Keratinocyte (primary cell): ENCODE results near the gene HCN3.

Source experiments
- CTCF ChIP-seq, 3 experiments: IDR thresholded peaks in 1 of 3; conservative IDR thresholded peaks in 1 of 3; optimal IDR thresholded peaks in 1 of 3; 2 replicates in 2 of 3; 3 replicates in 1 of 3; pipeline versions ENCODE3 to v1.5.1; 2011; ENCODE audit warnings: low read length in 3 of 3, mild to moderate bottlenecking in 3 of 3, moderate library complexity in 2 of 3, control low read depth in 1 of 3, inconsistent platforms in 1 of 3; ENCODE audit not compliant: insufficient read depth in 2 of 3; ENCODE audit errors: extremely low read depth in 1 of 3
- EZH2 ChIP-seq: IDR thresholded peaks from one replicate; pipeline ENCODE4 v1.6.1; 2012; ENCODE audit warnings: inconsistent platforms, mild to moderate bottlenecking, low read length, moderate library complexity

GRCh38 chr1:155254228-155254713 lies 23.0 kb upstream of the HCN3 start:
- TF ChIP-seq CTCF (optimal IDR thresholded peaks at IDR 0.05 in 1 of 3, IDR thresholded peaks at IDR 0.05 in 1 of 3, conservative IDR thresholded peaks at IDR 0.05 in 1 of 3; ENCODE audit: extremely low read depth in 1 of 3, insufficient read depth in 2 of 3, low read length in 3 of 3) (no peak), EZH2 (no peak)
